Hematopoietic multipotent progenitor cell treated with erythropoietin and hydrocortisone succinate and interleukin-3 and kit ligand, for 6 days (in vitro differentiated cells): Measurements from ENCODE around the gene ASAP3.

ENCODE experiments used
- DNase-seq: peaks from one replicate; pipeline ENCODE4 v3.0.0-alpha.2; 2015

The ASAP3 gene

DNA sequence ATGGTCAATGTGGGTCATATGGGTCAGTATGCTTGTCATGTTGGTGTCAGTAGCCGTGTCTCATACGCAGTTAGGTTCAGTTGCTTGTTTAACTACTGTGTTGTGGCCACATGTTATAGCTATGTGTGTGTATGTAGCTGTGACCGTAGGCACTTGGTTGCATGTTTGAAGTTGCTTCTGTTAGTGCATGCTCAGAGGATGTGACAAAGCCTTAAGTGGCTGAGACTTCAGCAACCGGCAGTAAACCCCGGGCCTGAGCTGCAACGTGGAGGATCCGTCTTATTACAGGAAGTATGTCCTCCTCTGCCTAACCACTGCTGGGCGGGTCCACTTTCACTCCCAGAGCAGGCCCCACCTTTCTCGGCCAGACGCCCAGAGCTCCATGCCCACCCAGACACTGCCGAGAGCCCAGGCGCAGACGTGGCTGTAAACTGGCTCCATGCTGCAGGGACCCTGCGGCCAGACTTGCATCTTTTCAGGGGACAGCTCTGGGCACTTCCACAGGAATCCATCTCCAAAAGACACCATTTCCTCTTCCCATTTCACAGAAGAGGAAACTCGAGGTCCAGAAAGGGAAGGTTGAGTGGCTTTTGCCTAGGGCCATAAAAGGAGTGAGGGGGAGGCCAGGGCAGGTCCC is 61.6 kb downstream of the ASAP3 start:
- peak; percentile 93 for DNase-seq

GRCh38 chr1:23421753-23422240 is 62.2 kb downstream of the ASAP3 start:
- DNase-seq = peak; percentile 53

GRCh38 chr1:23421343-23421742 is 62.6 kb downstream of the ASAP3 start:
- no peak for DNase-seq

- no peak for DNase-seq
Measured at GRCh38 chr1:23420778-23421177, 63.2 kb downstream of the ASAP3 start.

GRCh38 chr1:23419180-23419579 is 64.8 kb downstream of the ASAP3 start:
- no peak for DNase-seq

DNA sequence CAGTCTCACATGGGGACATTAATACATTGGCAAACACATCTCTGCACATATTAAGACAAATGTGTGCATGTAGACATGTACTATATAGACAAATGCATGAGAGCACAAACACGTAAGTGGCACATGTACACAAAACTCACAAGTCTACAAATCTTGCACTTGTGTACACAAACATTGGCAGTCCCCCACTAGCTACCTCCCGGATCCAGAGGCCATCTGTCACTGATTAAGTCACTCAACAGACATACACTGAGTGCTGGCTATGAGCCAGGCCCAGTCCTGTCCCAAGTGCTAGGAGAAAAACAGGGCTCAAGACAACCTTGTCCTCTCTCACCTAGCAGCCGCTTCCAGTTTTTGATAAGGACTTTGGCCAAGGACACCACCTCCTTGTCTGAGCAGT is 66.4 kb downstream of the ASAP3 start:
- DNase-seq = peak; percentile 81

- DNase-seq = no peak
Measured at GRCh38 chr1:23416964-23417363, 67.0 kb downstream of the ASAP3 start.

DNA sequence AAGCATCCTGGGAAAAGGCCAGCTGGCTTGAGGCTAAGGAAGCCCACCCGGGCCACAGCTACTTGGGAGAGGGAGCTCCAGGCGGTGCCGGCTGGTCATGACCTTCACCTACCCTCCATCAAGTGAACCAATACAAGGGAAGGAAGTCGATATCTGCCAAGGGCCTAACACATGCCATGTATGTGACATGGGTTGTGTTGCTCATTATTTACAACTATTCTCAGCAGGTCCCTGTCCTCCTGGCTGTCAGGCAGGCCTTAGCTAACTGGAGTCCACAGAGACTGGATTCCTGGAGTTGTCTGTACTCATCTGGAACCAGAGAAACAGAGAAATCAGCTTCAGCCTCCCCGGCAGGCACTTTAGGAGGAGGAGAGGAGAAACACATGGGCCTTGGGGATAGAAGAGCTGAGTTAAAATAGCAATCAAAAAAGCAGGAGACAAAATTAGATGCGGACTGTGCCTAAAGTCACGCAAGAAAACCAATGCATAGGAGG is 75.1 kb downstream of the ASAP3 start:
- DNase-seq = no peak

DNA sequence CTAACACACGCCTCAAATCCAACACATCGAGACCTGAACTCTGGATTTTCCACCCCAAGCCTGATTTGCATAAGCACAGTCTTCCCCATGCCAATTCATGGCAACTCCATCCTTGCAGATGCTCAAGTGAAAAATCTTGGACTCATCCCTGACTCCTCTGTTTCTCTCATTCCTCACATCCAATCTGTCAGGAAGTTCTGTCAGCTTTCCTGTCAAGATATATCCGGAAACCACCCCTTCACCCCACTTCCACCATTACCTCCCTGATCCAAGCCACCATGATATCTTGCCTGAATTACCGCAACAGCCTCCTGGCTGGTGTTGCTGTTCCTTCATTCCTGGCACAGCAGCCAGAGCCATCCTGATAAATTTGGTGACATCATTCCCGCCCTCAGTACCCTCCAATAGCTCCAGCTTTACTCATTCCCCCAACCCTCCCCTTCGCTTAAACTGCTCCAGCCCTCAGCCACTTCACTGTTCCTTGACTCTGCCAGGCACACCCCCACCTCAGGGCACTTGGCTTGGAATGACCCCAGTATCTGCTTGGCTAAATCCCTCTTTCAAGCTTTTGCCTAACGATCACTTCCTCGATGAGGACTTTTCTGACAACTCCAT is 76.9 kb downstream of the ASAP3 start:
- no peak for DNase-seq

GRCh38 chr1:23405946-23406345 is 78.0 kb downstream of the ASAP3 start:
- DNase-seq = no peak

DNA sequence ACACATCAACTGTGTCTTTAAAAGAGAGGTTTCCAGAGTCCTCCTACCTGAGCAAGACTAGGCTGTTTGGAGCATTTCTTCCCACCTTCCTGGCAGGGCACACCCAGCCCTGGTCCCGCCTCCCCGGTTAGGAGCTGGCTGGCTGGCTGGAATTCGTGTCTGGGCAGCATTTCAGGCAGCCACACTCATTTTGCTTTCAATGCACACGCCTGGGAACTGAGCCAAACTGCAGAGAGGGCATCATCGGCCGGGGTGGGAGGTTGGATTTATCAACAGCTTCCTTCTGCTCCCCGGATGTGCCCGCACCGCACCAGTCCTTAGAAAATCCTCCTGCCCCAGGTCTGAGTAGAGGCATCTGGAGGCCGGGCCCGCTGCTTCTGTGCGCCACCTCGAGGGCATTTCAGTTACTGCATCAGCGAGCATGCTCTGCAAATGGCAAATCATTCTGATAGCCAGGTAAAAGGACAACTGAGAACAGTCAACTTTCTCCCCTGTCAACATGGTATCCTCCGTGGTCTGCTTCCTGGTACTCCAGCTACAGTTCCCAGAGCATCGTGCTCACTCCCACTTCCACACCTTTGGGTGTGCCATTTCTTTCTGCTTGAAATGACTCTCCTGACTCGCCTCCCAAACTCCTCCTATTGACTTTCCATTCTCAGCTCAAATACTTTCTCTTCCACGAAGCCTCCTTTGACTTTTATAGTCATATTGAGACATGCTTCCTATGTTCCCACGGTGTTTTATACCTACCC is 80.1 kb downstream of the ASAP3 start:
- peak; percentile 97 for DNase-seq

GRCh38 chr1:23403355-23403734 is 80.6 kb downstream of the ASAP3 start:
- DNase-seq = no peak

DNA sequence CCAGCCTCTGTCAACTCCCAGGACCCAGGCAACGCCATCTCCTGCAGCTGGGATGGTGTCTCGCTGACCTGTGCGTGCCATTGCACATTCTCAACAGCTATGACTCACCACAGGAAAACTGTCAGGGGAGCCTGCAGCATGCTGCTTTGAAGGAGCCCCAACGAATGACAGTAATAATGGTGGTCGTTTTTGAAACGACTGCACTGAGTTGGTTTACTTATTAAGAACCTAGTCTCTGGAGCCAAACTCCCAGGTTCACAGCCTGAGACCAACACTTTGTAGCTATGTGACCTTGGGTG is 81.0 kb downstream of the ASAP3 start:
- peak; percentile 32 for DNase-seq

- no peak for DNase-seq
Measured at GRCh38 chr1:23402286-23403037, 81.5 kb downstream of the ASAP3 start.

GRCh38 chr1:23401313-23401712 is 82.7 kb downstream of the ASAP3 start:
- DNase-seq = no peak

DNA sequence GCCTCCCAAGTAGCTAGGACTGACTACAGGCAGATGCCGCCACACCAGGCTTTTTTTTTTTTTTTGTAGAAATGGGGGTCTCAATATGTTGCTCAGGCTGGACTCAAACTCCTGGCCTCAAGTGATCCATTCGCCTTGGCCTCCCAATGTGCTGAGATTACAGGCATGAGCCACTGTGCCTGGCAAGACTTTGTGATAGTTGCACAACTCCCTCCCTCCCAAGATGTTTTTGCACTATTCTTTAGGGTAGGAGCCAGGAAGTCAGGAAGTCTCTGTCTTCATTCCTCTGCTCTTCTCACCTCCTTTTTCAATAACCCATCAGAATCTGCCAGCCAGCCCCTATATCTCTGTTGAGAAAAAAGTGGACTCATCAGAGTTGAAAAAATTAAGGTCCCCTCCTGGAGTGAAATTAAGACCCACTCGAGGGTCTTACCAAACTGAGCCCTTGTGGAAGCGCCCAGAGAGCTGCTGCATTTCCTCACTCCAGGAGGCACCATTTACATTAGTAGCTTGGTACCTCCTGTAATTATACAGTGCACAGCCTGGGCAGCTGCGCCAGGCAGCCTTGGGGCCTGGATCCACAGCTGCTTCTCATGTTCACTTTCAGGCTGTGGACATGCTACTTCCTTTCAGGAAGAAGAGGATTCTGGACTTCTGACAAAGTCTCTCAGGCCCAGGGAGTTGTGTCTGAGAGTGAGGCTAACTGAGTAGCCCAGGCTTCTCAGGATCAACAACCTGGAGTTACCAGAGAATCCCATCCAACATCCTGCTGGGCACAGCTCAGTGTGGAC is 83.5 kb downstream of the ASAP3 start:
- no peak for DNase-seq

- no peak for DNase-seq
Measured at GRCh38 chr1:23399229-23399628, 84.8 kb downstream of the ASAP3 start.

DNA sequence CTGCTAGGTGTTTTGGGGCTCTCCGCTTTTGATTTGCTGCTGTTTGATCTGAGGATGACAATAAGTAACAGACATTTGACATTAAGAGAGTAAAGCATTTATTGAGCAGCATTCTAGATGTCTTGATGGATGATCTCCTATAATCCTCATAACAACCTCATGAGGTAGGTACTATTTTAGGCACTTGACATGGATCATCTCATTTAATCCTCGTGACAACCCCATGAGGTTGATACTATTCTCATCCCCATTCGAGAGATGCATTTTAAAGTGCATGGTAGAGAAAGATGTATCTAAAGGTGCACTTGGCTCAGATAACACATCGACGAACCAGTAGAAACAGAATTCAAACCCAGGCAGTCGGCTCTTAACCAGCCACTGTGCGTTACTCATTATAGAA is 86.1 kb downstream of the ASAP3 start:
- no peak for DNase-seq

- no peak for DNase-seq
Measured at GRCh38 chr1:23396380-23396779, 87.6 kb downstream of the ASAP3 start.

- no peak for DNase-seq
Measured at GRCh38 chr1:23395849-23396248, 88.1 kb downstream of the ASAP3 start.

DNA sequence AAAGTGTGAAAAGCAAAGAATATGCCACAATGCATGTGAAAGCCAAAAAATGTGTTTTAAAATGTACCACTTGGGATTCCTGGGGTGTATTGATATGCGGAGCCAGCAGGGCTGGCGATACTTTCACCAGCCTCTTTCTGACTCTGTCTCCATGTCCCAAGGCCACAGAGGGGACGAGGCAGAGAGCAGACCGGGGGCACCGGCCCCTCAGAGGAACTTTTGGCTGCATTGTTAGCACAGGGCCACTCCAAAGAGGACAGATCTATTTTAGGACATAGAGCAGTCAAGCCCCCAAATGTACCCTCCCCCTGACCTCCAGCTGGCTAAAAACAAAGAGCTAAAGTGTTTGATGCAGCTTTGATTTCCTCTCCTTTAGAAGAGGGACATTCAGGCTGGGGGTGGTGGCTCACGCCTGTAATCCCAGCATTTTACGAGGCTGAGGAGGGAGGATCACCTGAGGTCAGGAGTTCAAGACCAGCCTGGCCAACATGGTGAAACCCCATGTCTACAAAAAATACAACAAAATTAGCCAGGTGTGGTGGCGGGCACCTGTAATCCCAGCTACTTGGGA is 88.7 kb downstream of the ASAP3 start:
- DNase-seq = no peak

DNA sequence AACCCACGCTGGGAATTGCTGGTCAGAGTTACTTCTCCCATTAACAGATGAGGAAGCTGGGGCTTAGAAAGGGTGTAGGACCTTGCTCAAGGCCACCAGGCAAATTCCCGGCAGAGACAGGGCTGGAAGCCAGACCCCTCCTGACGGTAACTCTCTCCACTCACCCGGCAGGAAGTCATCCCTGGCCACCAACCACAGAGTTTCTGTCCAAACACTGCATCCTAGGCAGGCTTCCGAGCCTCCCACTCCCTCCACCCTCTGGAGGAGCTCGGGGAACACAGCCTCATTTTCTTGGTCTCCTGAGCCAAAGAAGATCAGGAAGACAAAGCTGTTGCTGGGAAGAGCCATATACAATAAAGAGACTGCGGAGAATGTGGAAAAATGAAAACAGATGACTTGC is 89.3 kb downstream of the ASAP3 start:
- DNase-seq = no peak
